ENCODE measurements around the gene RECQL. TPM values are rescaled to one million over a fixed set of nuclear protein-coding genes. Genes with fewer than 3 reads are reported as not detected.
"Not testable (repeated sequence)": the region's sequence is repeated elsewhere in the genome, so short reads cannot be mapped to it uniquely, and the experiment has no call there.

RECQL gene
- total and polyA plus RNA-seq, 2 donors (not counting 1 experiment from before 2014, with no cell fraction given) = 54.8 to 62.6 TPM

DNA sequence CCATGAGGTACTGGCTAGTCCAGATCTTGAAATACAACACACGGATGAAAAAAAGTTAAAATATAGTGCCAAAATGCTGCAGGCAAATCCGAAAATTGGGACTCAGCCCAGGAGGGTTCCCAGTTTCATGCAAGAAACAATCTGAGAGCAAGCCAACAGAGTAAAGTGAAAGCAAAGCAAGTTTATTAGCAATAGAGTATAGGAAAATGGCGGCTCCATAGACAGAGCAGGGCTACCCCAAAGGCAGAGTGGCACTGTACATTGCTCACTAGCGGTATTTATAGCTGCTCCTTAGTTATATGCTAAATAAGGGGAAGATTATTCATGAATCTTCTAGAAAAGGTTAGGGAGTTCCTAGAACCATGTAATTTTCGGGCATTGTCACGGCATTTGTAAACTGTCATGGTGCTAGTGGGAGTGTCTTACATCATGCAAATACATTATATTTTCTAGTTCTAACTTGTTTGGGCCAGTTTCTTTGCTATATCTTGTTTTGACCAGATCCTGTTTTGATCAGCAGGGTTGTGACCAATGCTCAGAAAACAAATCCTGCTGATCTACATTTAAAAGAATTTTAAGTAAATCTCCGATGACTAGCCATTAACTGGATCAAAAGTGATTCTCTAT, 29.1 kb downstream of the RECQL start:
- H3K4me2 ChIP-seq (ENCODE audit: extremely low read depth, insufficient read depth, low read length) = no peak overlapping the region
- H3K9me3 ChIP-seq (ENCODE audit: control insufficient read depth, insufficient read depth, low read depth, low read length) = no peaks in the 10 kb centered on the region
- no peaks in the 10 kb centered on the region for H3K27me3 ChIP-seq (ENCODE audit: control insufficient read depth, insufficient read depth, low read length)
- H4K20me1 ChIP-seq (ENCODE audit: control insufficient read depth, extremely low read depth, insufficient read depth, low read length) = no peaks in the 10 kb centered on the region
- peaks cover 3% of the 10 kb centered on the region for H3K36me3 ChIP-seq (ENCODE audit: control insufficient read depth, insufficient read depth, low read length)
- H3K27ac ChIP-seq (ENCODE audit: insufficient read depth, low read length) = no peak overlapping the region
- no peak overlapping the region for H3K4me3 ChIP-seq (replicated peaks in 1 of 4; ENCODE audit: control extremely low read depth in 1 of 4, insufficient read depth in 1 of 4, low read depth in 3 of 4, low read length in 4 of 4)
- H3K79me2 ChIP-seq (ENCODE audit: control insufficient read depth, insufficient read depth, low read length) = no peaks in the 10 kb centered on the region
- no peak for DNase-seq (ENCODE audit: low read depth in 2 of 2)
- H2AFZ ChIP-seq (ENCODE audit: low read length) = no peak overlapping the region
- H3K4me1 ChIP-seq (ENCODE audit: control insufficient read depth, extremely low read depth, insufficient read depth, low read length) = no peaks in the 10 kb centered on the region
- H3K9ac ChIP-seq (ENCODE audit: insufficient read depth, low read length) = no peak overlapping the region
- TF ChIP-seq EZH2 (IDR thresholded peaks at IDR 0.05; ENCODE audit: low read length, missing control alignments) = no peak
- TF ChIP-seq, protein P1, sequence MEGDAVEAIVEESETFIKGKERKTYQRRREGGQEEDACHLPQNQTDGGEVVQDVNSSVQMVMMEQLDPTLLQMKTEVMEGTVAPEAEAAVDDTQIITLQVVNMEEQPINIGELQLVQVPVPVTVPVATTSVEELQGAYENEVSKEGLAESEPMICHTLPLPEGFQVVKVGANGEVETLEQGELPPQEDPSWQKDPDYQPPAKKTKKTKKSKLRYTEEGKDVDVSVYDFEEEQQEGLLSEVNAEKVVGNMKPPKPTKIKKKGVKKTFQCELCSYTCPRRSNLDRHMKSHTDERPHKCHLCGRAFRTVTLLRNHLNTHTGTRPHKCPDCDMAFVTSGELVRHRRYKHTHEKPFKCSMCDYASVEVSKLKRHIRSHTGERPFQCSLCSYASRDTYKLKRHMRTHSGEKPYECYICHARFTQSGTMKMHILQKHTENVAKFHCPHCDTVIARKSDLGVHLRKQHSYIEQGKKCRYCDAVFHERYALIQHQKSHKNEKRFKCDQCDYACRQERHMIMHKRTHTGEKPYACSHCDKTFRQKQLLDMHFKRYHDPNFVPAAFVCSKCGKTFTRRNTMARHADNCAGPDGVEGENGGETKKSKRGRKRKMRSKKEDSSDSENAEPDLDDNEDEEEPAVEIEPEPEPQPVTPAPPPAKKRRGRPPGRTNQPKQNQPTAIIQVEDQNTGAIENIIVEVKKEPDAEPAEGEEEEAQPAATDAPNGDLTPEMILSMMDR (conservative IDR thresholded peaks at IDR 0.05 in 1 of 2, IDR thresholded peaks at IDR 0.05 in 1 of 2; ENCODE audit: low read depth in 1 of 2, low read length in 2 of 2) = no peak

DNA sequence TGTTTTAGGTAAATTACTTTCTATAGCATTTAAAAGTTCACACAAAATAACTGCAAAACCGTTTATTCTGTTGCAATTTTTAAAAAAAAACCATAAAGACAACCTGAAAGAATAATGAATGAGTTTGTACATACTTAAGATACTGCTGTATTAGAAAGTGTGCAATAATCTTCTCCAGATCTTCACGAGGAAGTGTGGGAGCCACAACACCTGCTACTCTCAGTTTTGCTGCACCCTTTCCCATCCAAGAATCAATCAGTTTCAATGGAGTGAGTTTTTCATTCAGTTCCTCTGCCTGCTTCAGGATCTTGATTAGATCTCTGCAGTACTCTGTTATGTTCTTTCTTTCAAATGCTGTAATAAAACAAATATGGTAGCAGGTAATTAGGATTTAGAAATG, 30.1 kb downstream of the RECQL start:
- Histone ChIP-seq H3K9ac (ENCODE audit: insufficient read depth, low read length) (no peak overlapping the region), H2AFZ (ENCODE audit: low read length) (no peak overlapping the region), H3K4me1 (ENCODE audit: control insufficient read depth, extremely low read depth, insufficient read depth, low read length) (no peaks in the 10 kb centered on the region), H3K4me3 (replicated peaks in 1 of 4; ENCODE audit: control extremely low read depth in 1 of 4, insufficient read depth in 1 of 4, low read depth in 3 of 4, low read length in 4 of 4) (no peak overlapping the region), H3K79me2 (ENCODE audit: control insufficient read depth, insufficient read depth, low read length) (no peaks in the 10 kb centered on the region), H3K36me3 (ENCODE audit: control insufficient read depth, insufficient read depth, low read length) (peaks cover 3% of the 10 kb centered on the region), H3K27ac (ENCODE audit: insufficient read depth, low read length) (no peak overlapping the region), H3K27me3 (ENCODE audit: control insufficient read depth, insufficient read depth, low read length) (no peaks in the 10 kb centered on the region), H3K4me2 (ENCODE audit: extremely low read depth, insufficient read depth, low read length) (no peak overlapping the region), H4K20me1 (ENCODE audit: control insufficient read depth, extremely low read depth, insufficient read depth, low read length) (no peaks in the 10 kb centered on the region), H3K9me3 (ENCODE audit: control insufficient read depth, insufficient read depth, low read depth, low read length) (no peaks in the 10 kb centered on the region)
- no peak for TF ChIP-seq EZH2 (IDR thresholded peaks at IDR 0.05; ENCODE audit: low read length, missing control alignments)
- TF ChIP-seq, protein P1 (conservative IDR thresholded peaks at IDR 0.05 in 1 of 2, IDR thresholded peaks at IDR 0.05 in 1 of 2; ENCODE audit: low read depth in 1 of 2, low read length in 2 of 2) = no peak
- no peak for DNase-seq (ENCODE audit: low read depth in 2 of 2)

DNA sequence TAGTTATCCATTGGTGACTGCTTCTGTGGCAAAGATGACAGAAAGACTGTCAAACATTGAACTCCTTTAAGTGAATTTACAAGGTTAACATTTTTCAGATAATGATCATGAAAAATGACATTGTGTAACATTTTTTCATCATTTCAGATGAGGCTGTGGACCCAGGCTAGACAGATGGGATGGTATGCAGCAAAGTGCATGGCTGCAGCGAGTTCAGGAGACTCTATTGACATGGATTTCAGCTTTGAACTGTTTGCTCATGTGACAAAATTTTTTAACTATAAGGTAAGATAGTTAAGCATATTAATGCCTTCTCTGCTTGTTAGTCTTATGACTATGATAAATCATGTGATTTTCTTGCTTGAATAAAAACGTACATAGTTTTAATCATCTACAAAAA, 34.1 kb downstream of the RECQL start:
- not testable (repeated sequence) for H3K27ac ChIP-seq (ENCODE audit: insufficient read depth, low read length); H3K79me2 ChIP-seq (ENCODE audit: control insufficient read depth, insufficient read depth, low read length); H3K36me3 ChIP-seq (ENCODE audit: control insufficient read depth, insufficient read depth, low read length); H4K20me1 ChIP-seq (ENCODE audit: control insufficient read depth, extremely low read depth, insufficient read depth, low read length); H3K27me3 ChIP-seq (ENCODE audit: control insufficient read depth, insufficient read depth, low read length); DNase-seq (ENCODE audit: low read depth in 2 of 2); H3K9me3 ChIP-seq (ENCODE audit: control insufficient read depth, insufficient read depth, low read depth, low read length); H2AFZ ChIP-seq (ENCODE audit: low read length); H3K4me1 ChIP-seq (ENCODE audit: control insufficient read depth, extremely low read depth, insufficient read depth, low read length); H3K9ac ChIP-seq (ENCODE audit: insufficient read depth, low read length); H3K4me3 ChIP-seq (replicated peaks in 1 of 4; ENCODE audit: control extremely low read depth in 1 of 4, insufficient read depth in 1 of 4, low read depth in 3 of 4, low read length in 4 of 4); H3K4me2 ChIP-seq (ENCODE audit: extremely low read depth, insufficient read depth, low read length)

Data from fibroblast of lung (primary cell).